ENCODE data around the gene IL18. TPM values are rescaled to one million over a fixed set of nuclear protein-coding genes. Genes with fewer than 3 reads are reported as not detected.

The IL18 gene
- total RNA-seq, 2 experiments from 2014 or later: not detected

Other genes starting within 250 kb of the IL18 start
- gene C11orf52, start 245.2 kb downstream of the IL18 start, total RNA-seq: not detected
- gene DIXDC1, start 226.8 kb downstream of the IL18 start, total RNA-seq: 10 to 100 TPM in 1 of 2 experiments, 1 to 10 TPM in 1; 10.0 to 14.0 TPM
- 10 to 100 TPM; 47.8 to 49.1 TPM for gene DLAT, start 138.7 kb downstream of the IL18 start, total RNA-seq
- under 1 TPM; 0.57 to 0.61 TPM for gene PIH1D2, start 90.1 kb downstream of the IL18 start, total RNA-seq
- 10 to 100 TPM; 23.7 to 45.3 TPM for gene NKAPD1, start 89.8 kb downstream of the IL18 start, total RNA-seq
- gene TIMM8B, start 77.3 kb downstream of the IL18 start, total RNA-seq: 10 to 100 TPM; 50.5 to 52.6 TPM
- 10 to 100 TPM; 79.8 to 84.9 TPM for gene SDHD, start 77.2 kb downstream of the IL18 start, total RNA-seq
- gene TEX12, start 3.3 kb upstream of the IL18 start, total RNA-seq: under 1 TPM; 0.32 to 0.34 TPM
- gene BCO2, start 11.4 kb upstream of the IL18 start, total RNA-seq: under 1 TPM; 0.63 to 0.75 TPM
- 10 to 100 TPM; 17.4 to 23.8 TPM for gene PTS, start 62.3 kb upstream of the IL18 start, total RNA-seq
- gene PLET1, start 96.8 kb upstream of the IL18 start, total RNA-seq: not detected

All from activated CD4-positive, alpha-beta T cell treated with anti-CD3 and anti-CD28 coated beads for 36 hours (primary cell).